Thymus (tissue), 11 donors: ENCODE measurements around the gene BACH2. TPM values are rescaled to one million over a fixed set of nuclear protein-coding genes. Genes with fewer than 3 reads are reported as not detected.

Experiments
- DNase-seq, 9 donors: peaks; one replicate each; pipeline ENCODE4 v3.0.0-alpha.2; 2013; ENCODE audit warnings: low spot score in 9 of 9, low read depth in 6 of 9, missing footprints in 1 of 9
- H3K27ac ChIP-seq, 2 donors: one replicate each; pipeline ENCODE4 v1.5.1; 2013; ENCODE audit warnings: control low read depth in 1 of 2, low read depth in 1 of 2, low read length in 1 of 2, mild to moderate bottlenecking in 1 of 2, moderate library complexity in 1 of 2
- H3K27me3 ChIP-seq, 2 donors: one replicate each; pipeline ENCODE4 v1.5.1; 2013; ENCODE audit warnings: low read length in 1 of 2; ENCODE audit not compliant: control insufficient read depth in 2 of 2, insufficient read depth in 1 of 2
- H3K36me3 ChIP-seq, 2 donors: one replicate each; pipeline ENCODE4 v1.5.1; 2013; ENCODE audit warnings: low read length in 1 of 2, mild to moderate bottlenecking in 1 of 2, moderate library complexity in 1 of 2; ENCODE audit not compliant: control insufficient read depth in 2 of 2, insufficient read depth in 2 of 2
- H3K4me1 ChIP-seq, 2 donors: one replicate each; pipeline ENCODE4 v1.5.1; 2013; ENCODE audit warnings: low read length in 2 of 2; ENCODE audit not compliant: control insufficient read depth in 2 of 2, insufficient read depth in 2 of 2
- H3K4me3 ChIP-seq, 2 donors: one replicate each; pipeline ENCODE4 v1.5.1; 2013; ENCODE audit warnings: low read length in 2 of 2, control low read depth in 1 of 2, mild to moderate bottlenecking in 1 of 2
- H3K9me3 ChIP-seq, 2 donors: one replicate each; pipeline ENCODE4 v1.5.1; 2013; ENCODE audit warnings: low read length in 1 of 2, mild to moderate bottlenecking in 1 of 2; ENCODE audit not compliant: control insufficient read depth in 2 of 2, insufficient read depth in 1 of 2
- WGBS: extraction: QIAGEN DNeasy Blood & Tissue Kit; methylation state at CpG from one replicate; pipeline ENCODE4 v1.1.7; 2013; 5-methylcytosine and 5-hydroxymethylcytosine counted together
- polyA plus RNA-seq: library from polyadenylated mRNA; stranded (reverse); fragments of 200-250 nt; gene quantifications from one replicate; pipeline ENCODE4 v1.2.3, GENCODE V29; 2013
- total RNA-seq: library from RNA; stranded (reverse); fragments of 120-200 nt; gene quantifications from one replicate; pipeline ENCODE4 v1.2.4, GENCODE V29; 2013
- donor health status: healthy.

BACH2 gene
- total and polyA plus RNA-seq, 2 donors: 12.3 to 12.7 TPM

GRCh38 chr6:90238496-90239266, 58.0 kb downstream of the BACH2 start:
- 85% methylated on average over 5 of the region's 5 CpGs for WGBS
- H3K4me3 ChIP-seq: no peak overlapping the region
- peak overlapping the region in 1 of 2 donors; percentile 50 for H3K27ac ChIP-seq
- no peaks in the 10 kb centered on the region for H3K27me3 ChIP-seq
- DNase-seq: no peak
- H3K9me3 ChIP-seq: no peaks in the 10 kb centered on the region
- H3K4me1 ChIP-seq: peaks cover 22 to 42% of the 10 kb centered on the region in 2 donors
- H3K36me3 ChIP-seq: peaks cover 0 to 4% of the 10 kb centered on the region in 2 donors

- peaks cover 0 to 4% of the 10 kb centered on the region in 2 donors for H3K36me3 ChIP-seq
- H3K9me3 ChIP-seq: no peaks in the 10 kb centered on the region
- H3K27me3 ChIP-seq: no peaks in the 10 kb centered on the region
- H3K4me3 ChIP-seq: no peak overlapping the region
- peaks cover 28 to 52% of the 10 kb centered on the region in 2 donors for H3K4me1 ChIP-seq
- peak overlapping the region; percentile 21 to 25 for H3K27ac ChIP-seq
- WGBS: 92% methylated on average over 4 of the region's 4 CpGs
- DNase-seq: no peak
Measured at GRCh38 chr6:90237350-90237990, 59.2 kb downstream of the BACH2 start.

DNA sequence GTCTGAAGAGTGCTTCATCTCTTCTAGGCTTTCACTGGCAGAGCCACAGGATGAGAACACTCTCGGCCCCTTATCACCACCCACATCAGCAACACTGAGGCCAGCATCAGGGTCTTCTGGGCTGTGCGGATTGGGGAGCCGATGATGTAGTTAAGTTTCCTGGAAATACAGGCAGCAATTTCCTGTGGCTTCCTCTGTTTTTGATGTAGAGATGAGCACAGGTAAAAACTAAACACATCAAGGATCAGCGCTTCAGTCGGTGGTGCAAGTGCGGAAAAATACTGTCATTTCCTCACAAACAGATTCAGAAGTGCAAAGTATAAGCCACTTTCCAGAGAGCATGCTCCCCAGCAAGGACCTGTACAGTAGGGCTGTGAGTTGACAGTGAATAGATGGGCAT, 62.6 kb downstream of the BACH2 start:
- H3K36me3 ChIP-seq: peaks cover 0 to 2% of the 10 kb centered on the region in 2 donors
- H3K4me3 ChIP-seq: peak overlapping the region in 1 of 2 donors; percentile 11
- H3K27ac ChIP-seq: peak overlapping the region; percentile 75 to 81
- peak in 7 of 9 donors; percentile 59 to 90 (median 72) for DNase-seq
- H3K9me3 ChIP-seq: no peaks in the 10 kb centered on the region
- WGBS: 10% methylated on average over 6 of the region's 6 CpGs
- peaks cover 30 to 63% of the 10 kb centered on the region in 2 donors for H3K4me1 ChIP-seq
- H3K27me3 ChIP-seq: no peaks in the 10 kb centered on the region

DNA sequence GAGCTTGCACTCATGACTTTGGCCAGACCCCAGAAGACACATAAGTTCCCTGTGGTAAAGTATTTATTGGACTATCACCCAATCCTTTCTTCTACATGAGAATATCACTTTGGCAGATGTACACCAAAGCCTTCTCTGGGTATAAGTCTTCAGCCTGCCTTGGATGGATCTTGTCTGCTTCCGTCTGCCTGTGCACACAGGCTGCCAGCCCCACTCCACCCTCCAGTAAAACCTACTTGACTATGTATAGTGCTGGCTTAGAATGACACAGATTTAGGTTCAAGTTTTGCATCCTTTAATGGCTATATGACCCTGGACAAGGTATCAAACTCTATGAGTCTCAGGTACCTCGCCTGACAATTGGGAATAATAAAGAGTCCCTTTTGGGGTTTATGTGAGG, 63.4 kb downstream of the BACH2 start:
- DNase-seq: peak in 1 of 9 donors; percentile 39
- Histone ChIP-seq H3K4me1 (peaks cover 30 to 56% of the 10 kb centered on the region in 2 donors), H3K36me3 (peaks cover 0 to 2% of the 10 kb centered on the region in 2 donors), H3K27ac (peak overlapping the region in 1 of 2 donors; percentile 81), H3K9me3 (no peaks in the 10 kb centered on the region), H3K27me3 (no peaks in the 10 kb centered on the region), H3K4me3 (no peak overlapping the region)
- WGBS: 85% methylated on average over 2 of the region's 2 CpGs

DNA sequence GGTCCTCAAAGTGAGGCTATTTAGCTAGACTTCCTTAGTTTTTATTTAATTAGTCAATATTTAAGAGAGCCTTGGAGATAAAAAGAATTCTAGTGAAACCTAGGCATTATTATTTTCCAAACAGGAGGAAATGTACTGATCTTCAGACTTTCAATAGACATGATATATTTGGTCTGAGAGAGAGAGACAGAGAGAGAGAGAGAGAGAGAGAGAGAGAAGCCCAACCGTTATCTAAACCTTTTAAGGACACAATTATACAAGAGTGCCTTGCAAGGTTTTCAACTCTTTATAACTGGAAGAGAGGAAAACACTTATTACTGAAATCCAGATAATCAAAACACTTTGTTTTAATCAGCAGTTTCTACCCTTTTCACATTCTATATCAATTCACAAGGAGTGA, 64.8 kb downstream of the BACH2 start:
- DNase-seq: no peak
- no peaks in the 10 kb centered on the region for H3K9me3 ChIP-seq
- H3K27me3 ChIP-seq: no peaks in the 10 kb centered on the region
- H3K4me1 ChIP-seq: peaks cover 30 to 57% of the 10 kb centered on the region in 2 donors
- 96% methylated on average over 1 of the region's 1 CpG for WGBS
- H3K4me3 ChIP-seq: no peak overlapping the region
- H3K27ac ChIP-seq: no peak overlapping the region
- H3K36me3 ChIP-seq: no peaks in the 10 kb centered on the region

GRCh38 chr6:90231308-90231707, 65.3 kb downstream of the BACH2 start:
- no peaks in the 10 kb centered on the region for H3K36me3 ChIP-seq
- no peak overlapping the region for H3K27ac ChIP-seq
- WGBS: 94% methylated on average over 2 of the region's 2 CpGs
- no peaks in the 10 kb centered on the region for H3K9me3 ChIP-seq
- no peak for DNase-seq
- no peaks in the 10 kb centered on the region for H3K27me3 ChIP-seq
- H3K4me3 ChIP-seq: no peak overlapping the region
- H3K4me1 ChIP-seq: peaks cover 27 to 57% of the 10 kb centered on the region in 2 donors

GRCh38 chr6:90230548-90231215, 66.0 kb downstream of the BACH2 start:
- 49% methylated on average over 3 of the region's 3 CpGs for WGBS
- no peaks in the 10 kb centered on the region for H3K36me3 ChIP-seq
- H3K27me3 ChIP-seq: no peaks in the 10 kb centered on the region
- H3K4me3 ChIP-seq: no peak overlapping the region
- no peaks in the 10 kb centered on the region for H3K9me3 ChIP-seq
- no peak for DNase-seq
- peaks cover 27 to 50% of the 10 kb centered on the region in 2 donors for H3K4me1 ChIP-seq
- peak overlapping the region in 1 of 2 donors; percentile 39 for H3K27ac ChIP-seq

DNA sequence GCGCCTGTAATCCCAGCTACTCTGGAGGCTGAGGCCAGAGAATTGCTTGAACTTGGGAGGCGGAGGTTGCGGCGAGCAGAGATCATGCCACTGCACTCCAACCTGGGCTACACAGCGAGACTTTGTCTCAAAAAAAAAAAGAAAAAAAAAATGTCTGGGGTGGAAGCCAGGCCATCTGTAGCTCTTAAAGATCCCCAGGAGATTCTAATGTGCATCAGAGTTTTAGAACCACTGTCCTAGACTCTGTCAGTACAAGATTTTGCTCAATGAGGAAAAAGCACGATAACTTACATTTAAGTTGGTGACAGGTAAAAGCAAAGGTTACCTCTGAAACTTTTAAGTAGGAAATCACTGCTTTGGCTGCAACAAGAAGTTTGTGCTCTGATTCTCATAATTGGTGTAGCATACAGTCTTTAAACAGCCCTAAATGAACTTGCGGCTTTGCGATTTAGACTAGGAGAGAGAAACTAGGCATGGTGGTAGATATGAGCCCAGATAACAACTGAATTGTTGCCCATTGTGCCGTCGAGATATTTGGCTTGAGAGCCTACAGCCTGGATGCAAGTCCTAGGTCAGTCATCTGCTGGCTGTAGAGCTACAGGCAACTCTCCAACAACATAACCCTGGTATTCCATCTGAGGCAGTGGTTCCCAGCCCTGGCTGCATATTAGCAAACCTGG, 67.2 kb downstream of the BACH2 start:
- 92% methylated on average over 10 of the region's 10 CpGs for WGBS
- Histone ChIP-seq H3K9me3 (no peaks in the 10 kb centered on the region), H3K36me3 (no peaks in the 10 kb centered on the region), H3K27me3 (no peaks in the 10 kb centered on the region), H3K4me1 (peaks cover 21 to 40% of the 10 kb centered on the region in 2 donors), H3K27ac (peak overlapping the region; percentile 33 to 56), H3K4me3 (no peak overlapping the region)
- DNase-seq: no peak
